HepG2 (cell line): ENCODE measurements around the gene DNAJC4. TPM values are rescaled to one million over a fixed set of nuclear protein-coding genes. Genes with fewer than 3 reads are reported as not detected.

ENCODE experiments used
- AHR ChIP-seq: IDR thresholded peaks from 2 replicates; pipeline ENCODE4 v1.6.1; 2018; ENCODE audit warnings: missing genetic modification reagents, missing compliant biosample characterization
- ARNTL ChIP-seq: sonication (generic); formaldehyde crosslinking; IDR thresholded peaks from 2 replicates; pipeline ENCODE4 v1.4.0; 2020; ENCODE audit warnings: mild to moderate bottlenecking, missing genetic modification reagents
- ATAD3A ChIP-seq: sonication (generic); formaldehyde crosslinking; IDR thresholded peaks from 2 replicates; pipeline ENCODE4 v1.4.0; 2020; ENCODE audit warnings: missing genetic modification reagents
- ATF4 ChIP-seq, 2 experiments: fragments of 450-650 bp in 1 of 2; sonication (generic) in 1 of 2; formaldehyde crosslinking; IDR thresholded peaks; 2 replicates each; pipeline versions ENCODE4 v1.5.0 to v1.8.0; 2020 to 2022; ENCODE audit warnings: mild to moderate bottlenecking in 1 of 2, missing genetic modification reagents in 1 of 2
- BHLHE40 ChIP-seq: IDR thresholded peaks from 2 replicates; pipeline ENCODE4 v1.6.1; 2011; ENCODE audit warnings: low read length, improper control_type of control experiment
- CHCHD3 ChIP-seq: sonication (generic); formaldehyde crosslinking; IDR thresholded peaks from 2 replicates; pipeline ENCODE4 v1.8.0; 2022; ENCODE audit warnings: mild to moderate bottlenecking, missing genetic modification reagents, moderate library complexity
- FOXO1 ChIP-seq: sonication (generic); formaldehyde crosslinking; IDR thresholded peaks from 2 replicates; pipeline ENCODE4 v1.4.0; 2020; ENCODE audit warnings: missing genetic modification reagents
- HNF4A ChIP-seq: sonication (generic); formaldehyde crosslinking; IDR thresholded peaks from 2 replicates; pipeline ENCODE4 v1.4.0; 2020; ENCODE audit warnings: missing genetic modification reagents
- IRF9 ChIP-seq: sonication (generic); formaldehyde crosslinking; IDR thresholded peaks from 2 replicates; pipeline ENCODE4 v1.8.0; 2022; ENCODE audit warnings: missing genetic modification reagents, mild to moderate bottlenecking, borderline replicate concordance
- JUND ChIP-seq: sonication (generic); formaldehyde crosslinking; IDR thresholded peaks from 2 replicates; pipeline ENCODE4 v1.8.0; 2022; ENCODE audit warnings: mild to moderate bottlenecking, missing genetic modification reagents
- KDM3A ChIP-seq: IDR thresholded peaks from 2 replicates; pipeline ENCODE4 v1.6.1; 2018; ENCODE audit warnings: low read depth, missing compliant biosample characterization
- MAZ ChIP-seq, 2 experiments: sonication (generic) in 1 of 2; formaldehyde crosslinking in 1 of 2; IDR thresholded peaks; 2 replicates each; pipeline versions ENCODE4 v1.5.0 to v1.6.1; 2012 to 2020; ENCODE audit warnings: low read depth in 2 of 2, mild to moderate bottlenecking in 2 of 2, borderline replicate concordance in 1 of 2, improper control_type of control experiment in 1 of 2, low read length in 1 of 2, missing genetic modification reagents in 1 of 2, moderate library complexity in 1 of 2
- MXD1 ChIP-seq: sonication (generic); formaldehyde crosslinking; IDR thresholded peaks from 2 replicates; pipeline ENCODE4 v1.4.0; 2020; ENCODE audit warnings: mild to moderate bottlenecking, missing genetic modification reagents
- TBX3 ChIP-seq: fragments of 450-650 bp; IDR thresholded peaks from 2 replicates; pipeline ENCODE4 v1.6.1; 2017; ENCODE audit warnings: antibody characterized with exemption, mild to moderate bottlenecking, inconsistent platforms, borderline replicate concordance
- ZMYM2 ChIP-seq: sonication (generic); formaldehyde crosslinking; IDR thresholded peaks from 2 replicates; pipeline ENCODE4 v1.8.0; 2022; ENCODE audit warnings: mild to moderate bottlenecking, missing genetic modification reagents
- ZNF225 ChIP-seq: sonication (generic); formaldehyde crosslinking; IDR thresholded peaks from 2 replicates; pipeline ENCODE4 v1.4.0; 2020; ENCODE audit warnings: mild to moderate bottlenecking, missing genetic modification reagents
- ZNF230 ChIP-seq: sonication (generic); formaldehyde crosslinking; IDR thresholded peaks from 2 replicates; pipeline ENCODE4 v1.4.0; 2020; ENCODE audit warnings: mild to moderate bottlenecking, missing genetic modification reagents
- ZNF317 ChIP-seq: sonication (generic); formaldehyde crosslinking; IDR thresholded peaks from 2 replicates; pipeline ENCODE4 v1.5.0; 2020; ENCODE audit warnings: mild to moderate bottlenecking, missing genetic modification reagents
- ZNF430 ChIP-seq: sonication (generic); formaldehyde crosslinking; IDR thresholded peaks from 2 replicates; pipeline ENCODE4 v1.9.0; 2021; ENCODE audit warnings: mild to moderate bottlenecking, missing genetic modification reagents
- ZNF773 ChIP-seq: sonication (generic); formaldehyde crosslinking; IDR thresholded peaks from 2 replicates; pipeline ENCODE4 v1.4.0; 2020; ENCODE audit warnings: missing genetic modification reagents, borderline replicate concordance
- polyA plus RNA-seq, 8 experiments: library from polyadenylated mRNA; depleted of rRNA in 3 of 8; stranded (reverse) in 7 of 8; unstranded in 1 of 8; fragments of >200 nt; fragmentation: Illumina TruSeq in 4 of 8; extraction: Trizol in 4 of 8; gene quantifications; 2 replicates each; pipeline versions ENCODE4 v1.2.1 to v1.2.3, GENCODE V29; 2011 to 2016; ENCODE audit warnings: low read depth in 4 of 8, missing spikeins in 1 of 8, mixed read lengths in 1 of 8; ENCODE audit not compliant: insufficient read depth in 1 of 8
- total RNA-seq, 5 experiments: library from RNA; depleted of rRNA; stranded (reverse); fragments of >200 nt; fragmentation: Illumina TruSeq; extraction: Trizol; gene quantifications; 2 replicates each; pipeline ENCODE4 v1.2.3, GENCODE V29; 2016; ENCODE audit warnings: low read depth in 1 of 5
- TF ChIP-seq, protein P1 (sequence below): sonication (generic); formaldehyde crosslinking; IDR thresholded peaks from 2 replicates; pipeline ENCODE4 v1.4.0; 2020; ENCODE audit warnings: missing genetic modification reagents, borderline replicate concordance
- TF ChIP-seq, protein P2 (sequence below): sonication (generic); formaldehyde crosslinking; IDR thresholded peaks from 2 replicates; pipeline ENCODE4 v1.8.0; 2022; ENCODE audit warnings: mild to moderate bottlenecking, missing genetic modification reagents

DNAJC4 gene
- total and polyA plus RNA-seq, 2 of the 13 experiments (the other 11 are each of a cell fraction or from before 2014, with no cell fraction given): 10.3 to 60.8 TPM

GRCh38 chr11:64245797-64246620 lies 15.7 kb downstream of the DNAJC4 start (continued):
- TF ChIP-seq, protein P1, sequence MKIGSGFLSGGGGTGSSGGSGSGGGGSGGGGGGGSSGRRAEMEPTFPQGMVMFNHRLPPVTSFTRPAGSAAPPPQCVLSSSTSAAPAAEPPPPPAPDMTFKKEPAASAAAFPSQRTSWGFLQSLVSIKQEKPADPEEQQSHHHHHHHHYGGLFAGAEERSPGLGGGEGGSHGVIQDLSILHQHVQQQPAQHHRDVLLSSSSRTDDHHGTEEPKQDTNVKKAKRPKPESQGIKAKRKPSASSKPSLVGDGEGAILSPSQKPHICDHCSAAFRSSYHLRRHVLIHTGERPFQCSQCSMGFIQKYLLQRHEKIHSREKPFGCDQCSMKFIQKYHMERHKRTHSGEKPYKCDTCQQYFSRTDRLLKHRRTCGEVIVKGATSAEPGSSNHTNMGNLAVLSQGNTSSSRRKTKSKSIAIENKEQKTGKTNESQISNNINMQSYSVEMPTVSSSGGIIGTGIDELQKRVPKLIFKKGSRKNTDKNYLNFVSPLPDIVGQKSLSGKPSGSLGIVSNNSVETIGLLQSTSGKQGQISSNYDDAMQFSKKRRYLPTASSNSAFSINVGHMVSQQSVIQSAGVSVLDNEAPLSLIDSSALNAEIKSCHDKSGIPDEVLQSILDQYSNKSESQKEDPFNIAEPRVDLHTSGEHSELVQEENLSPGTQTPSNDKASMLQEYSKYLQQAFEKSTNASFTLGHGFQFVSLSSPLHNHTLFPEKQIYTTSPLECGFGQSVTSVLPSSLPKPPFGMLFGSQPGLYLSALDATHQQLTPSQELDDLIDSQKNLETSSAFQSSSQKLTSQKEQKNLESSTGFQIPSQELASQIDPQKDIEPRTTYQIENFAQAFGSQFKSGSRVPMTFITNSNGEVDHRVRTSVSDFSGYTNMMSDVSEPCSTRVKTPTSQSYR (CRISPR knock-in tag): peak; percentile 8; the same call in 1 of the 2 replicates
- TF ChIP-seq ATAD3A (CRISPR knock-in tag): no peak
- 0 out of 2 replicates have a peak, but pooled peaks have one; percentile 29 for TF ChIP-seq ARNTL (CRISPR knock-in tag)
- peak; percentile 53; the same call in 1 of the 2 replicates for TF ChIP-seq MXD1 (CRISPR knock-in tag)
- TF ChIP-seq, protein P2, sequence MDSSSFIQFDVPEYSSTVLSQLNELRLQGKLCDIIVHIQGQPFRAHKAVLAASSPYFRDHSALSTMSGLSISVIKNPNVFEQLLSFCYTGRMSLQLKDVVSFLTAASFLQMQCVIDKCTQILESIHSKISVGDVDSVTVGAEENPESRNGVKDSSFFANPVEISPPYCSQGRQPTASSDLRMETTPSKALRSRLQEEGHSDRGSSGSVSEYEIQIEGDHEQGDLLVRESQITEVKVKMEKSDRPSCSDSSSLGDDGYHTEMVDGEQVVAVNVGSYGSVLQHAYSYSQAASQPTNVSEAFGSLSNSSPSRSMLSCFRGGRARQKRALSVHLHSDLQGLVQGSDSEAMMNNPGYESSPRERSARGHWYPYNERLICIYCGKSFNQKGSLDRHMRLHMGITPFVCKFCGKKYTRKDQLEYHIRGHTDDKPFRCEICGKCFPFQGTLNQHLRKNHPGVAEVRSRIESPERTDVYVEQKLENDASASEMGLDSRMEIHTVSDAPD (CRISPR knock-in tag): no peak
- TF ChIP-seq MAZ (IDR thresholded peaks at IDR 0.05; ENCODE audit: borderline replicate concordance, low read depth, low read length): no peak
- TF ChIP-seq MAZ (CRISPR knock-in tag; IDR thresholded peaks at IDR 0.05; ENCODE audit: low read depth): peak; percentile 36; the same call in 1 of the 2 replicates
- peak; percentile 31; the same call in 1 of the 2 replicates for TF ChIP-seq IRF9
- 0 out of 2 replicates have a peak, but pooled peaks have one; percentile 33 for TF ChIP-seq JUND
- TF ChIP-seq ZNF430 (CRISPR knock-in tag): no peak
- TF ChIP-seq CHCHD3 (CRISPR knock-in tag): no peak
- TF ChIP-seq ZNF317 (CRISPR knock-in tag): 0 out of 2 replicates have a peak, but pooled peaks have one; percentile 18
- TF ChIP-seq FOXO1 (CRISPR knock-in tag): no peak
- no peak for TF ChIP-seq ATF4 (CRISPR knock-in tag; IDR thresholded peaks at IDR 0.05)
- TF ChIP-seq HNF4A (CRISPR knock-in tag): 0 out of 2 replicates have a peak, but pooled peaks have one; percentile 4
- TF ChIP-seq ZNF773 (CRISPR knock-in tag): 0 out of 2 replicates have a peak, but pooled peaks have one; percentile 12
- peak; percentile 13; the same call in 1 of the 2 replicates for TF ChIP-seq ZNF230
- TF ChIP-seq ZNF225 (CRISPR knock-in tag): peak; percentile 74; the same call in 1 of the 2 replicates
- no peak for TF ChIP-seq KDM3A (CRISPR knock-in tag)
- 0 out of 2 replicates have a peak, but pooled peaks have one; percentile 18 for TF ChIP-seq AHR (CRISPR knock-in tag)
- TF ChIP-seq BHLHE40: no peak
- TF ChIP-seq TBX3: no peak
- TF ChIP-seq ZMYM2: peak; percentile 84
